HepG2 (cell line): ENCODE data around the gene CD83. TPM values are rescaled to one million over a fixed set of nuclear protein-coding genes. Genes with fewer than 3 reads are reported as not detected.
A peak's percentile ranks its signal among the peaks of the same experiment; 100 is the strongest.

Experiments used
- ATAC-seq: fragments of 200-7000 bp; cut with Tn5 transposase; 3 replicates; pipeline ENCODE4 v1.9.1; 2020; ENCODE audit warnings: mild to moderate bottlenecking, moderate library complexity
- BruUV-seq: library from RNA; stranded (reverse); fragments of 400-500 nt; replicated peaks from 2 replicates; lab custom pipeline; 2021; lab: Mats Ljungman, UMichigan
- CTCF ChIA-PET: fragments of 300-600 bp; formaldehyde crosslinking; extraction: SDS; loops from one replicate; lab custom pipeline; 2021; ENCODE audit warnings: low total read pairs, inconsistent platforms, low intra/inter-chr PET ratio; lab: Yijun Ruan, JAX
- POLR2A ChIA-PET: fragments of 350-600 bp; sonication (Branson Sonifier 250); formaldehyde crosslinking; loops from one replicate; lab custom pipeline; 2020; ENCODE audit warnings: antibody characterized with exemption, inconsistent platforms; lab: Yijun Ruan, JAX
- DNase-seq: peaks from one replicate; pipeline ENCODE4 v3.0.0-alpha.2; 2015; ENCODE audit warnings: low spot score
- FAIRE-seq: peaks from 3 replicates; lab custom pipeline; 2011; peaks lifted over from hg19 to GRCh38; lab: Jason Lieb, UNC
- H2AFZ ChIP-seq: one replicate; pipeline ENCODE4 v1.6.1; 2011; ENCODE audit warnings: low read length, inconsistent platforms
- H3K27ac ChIP-seq: fragments of 300-600 bp; 3 replicates; pipeline ENCODE4 v1.8.0; 2011; ENCODE audit warnings: mixed run types, mild to moderate bottlenecking, mixed read lengths, low read length, inconsistent platforms; ENCODE audit not compliant: insufficient read depth; ENCODE audit errors: extremely low read length
- H3K27me3 ChIP-seq, 2 experiments: fragments of 200-600 bp in 1 of 2; 2 replicates in 1 of 2; 3 replicates in 1 of 2; pipeline versions ENCODE4 v1.6.0 to v1.8.0; 2011; ENCODE audit warnings: low read length in 2 of 2, mild to moderate bottlenecking in 2 of 2, moderate library complexity in 2 of 2, inconsistent platforms in 1 of 2; ENCODE audit not compliant: insufficient read depth in 2 of 2, control insufficient read depth in 1 of 2
- H3K36me3 ChIP-seq, 2 experiments: fragments of 200-600 bp in 1 of 2; replicated peaks in 1 of 2; 2 replicates in 1 of 2; 3 replicates in 1 of 2; pipeline versions ENCODE4 v1.5.1 to v1.8.0; 2011; ENCODE audit warnings: low read length in 2 of 2, inconsistent platforms in 1 of 2; ENCODE audit not compliant: insufficient read depth in 2 of 2, control insufficient read depth in 1 of 2
- H3K4me1 ChIP-seq: 2 replicates; pipeline ENCODE4 v1.5.1; 2012; ENCODE audit warnings: low read length, inconsistent platforms; ENCODE audit not compliant: insufficient read depth
- H3K4me2 ChIP-seq: 2 replicates; pipeline ENCODE4 v1.6.0; 2011; ENCODE audit warnings: low read depth, low read length, inconsistent platforms
- H3K4me3 ChIP-seq, 3 experiments: fragments of 200-600 bp in 1 of 3; sonication (generic), shearing (Covaris generic) in 1 of 3; replicated peaks in 1 of 3; 2 replicates each; pipeline ENCODE4 v1.5.1; 2011 to 2016; ENCODE audit warnings: low read length in 3 of 3, inconsistent platforms in 2 of 3, low read depth in 2 of 3, mild to moderate bottlenecking in 2 of 3, control low read depth in 1 of 3, mixed read lengths in 1 of 3; ENCODE audit not compliant: insufficient read depth in 1 of 3
- H3K79me2 ChIP-seq: one replicate; pipeline ENCODE4 v1.6.1; 2011; ENCODE audit warnings: low read length, inconsistent platforms; ENCODE audit not compliant: insufficient read depth
- H3K9ac ChIP-seq: 2 replicates; pipeline ENCODE4 v1.6.0; 2011; ENCODE audit warnings: mild to moderate bottlenecking, low read depth, low read length, inconsistent platforms; ENCODE audit not compliant: insufficient read depth
- H3K9me3 ChIP-seq: 2 replicates; pipeline ENCODE4 v1.5.1; 2012; ENCODE audit warnings: mild to moderate bottlenecking, low read length
- H4K20me1 ChIP-seq: 2 replicates; pipeline ENCODE4 v1.6.0; 2011; ENCODE audit warnings: inconsistent platforms, mild to moderate bottlenecking, low read length, moderate library complexity; ENCODE audit not compliant: insufficient read depth
- ATF7 ChIP-seq, 2 experiments: fragments of 450-650 bp in 1 of 2; sonication (generic) in 1 of 2; formaldehyde crosslinking in 1 of 2; IDR thresholded peaks; 2 replicates each; pipeline versions ENCODE4 v1.4.0 to v1.6.1; 2016 to 2020; ENCODE audit warnings: antibody characterized with exemption in 1 of 2, mild to moderate bottlenecking in 1 of 2, missing genetic modification reagents in 1 of 2
- CREB1 ChIP-seq, 2 experiments: fragments of 450-650 bp in 1 of 2; IDR thresholded peaks; 2 replicates each; pipeline ENCODE4 v1.6.1; 2016 to 2017; ENCODE audit warnings: control low read depth in 1 of 2, mild to moderate bottlenecking in 1 of 2, missing compliant biosample characterization in 1 of 2, missing genetic modification characterization in 1 of 2
- ELF1 ChIP-seq: sonication (generic); formaldehyde crosslinking; IDR thresholded peaks from 2 replicates; pipeline ENCODE4 v1.4.0; 2020; ENCODE audit warnings: missing genetic modification reagents
- FOXK2 ChIP-seq: fragments of 450-650 bp; IDR thresholded peaks from 2 replicates; pipeline ENCODE4 v1.6.1; 2016
- IKZF1 ChIP-seq: fragments of 450-650 bp; IDR thresholded peaks from 2 replicates; pipeline ENCODE4 v1.7.1; 2016
- RFX5 ChIP-seq: IDR thresholded peaks from 2 replicates; pipeline ENCODE4 v1.6.1; 2011; ENCODE audit warnings: low read depth, low read length, improper control_type of control experiment
- SP4 ChIP-seq: sonication (generic); formaldehyde crosslinking; IDR thresholded peaks from 2 replicates; pipeline ENCODE4 v1.8.1; 2023; ENCODE audit warnings: mild to moderate bottlenecking, missing genetic modification reagents
- SRY ChIP-seq: sonication (generic); formaldehyde crosslinking; IDR thresholded peaks from 2 replicates; pipeline ENCODE4 v1.8.0; 2022; ENCODE audit warnings: mild to moderate bottlenecking, missing genetic modification reagents
- THYN1 ChIP-seq: sonication (generic); formaldehyde crosslinking; IDR thresholded peaks from 2 replicates; pipeline ENCODE4 v1.8.1; 2023; ENCODE audit warnings: low read depth, mild to moderate bottlenecking, moderate library complexity, missing genetic modification reagents, borderline replicate concordance
- ZFP41 ChIP-seq: sonication (generic); formaldehyde crosslinking; IDR thresholded peaks from 2 replicates; pipeline ENCODE4 v1.4.0; 2020; ENCODE audit warnings: mild to moderate bottlenecking, missing genetic modification reagents, borderline replicate concordance
- ZNF564 ChIP-seq: sonication (generic); formaldehyde crosslinking; IDR thresholded peaks from 2 replicates; pipeline ENCODE4 v1.8.1; 2023; ENCODE audit warnings: mild to moderate bottlenecking, missing genetic modification reagents
- WGBS: methylation state at CpG from one replicate; pipeline ENCODE4 v1.1.6; 2017; ENCODE audit warnings: low lambda C conversion rate; 5-methylcytosine and 5-hydroxymethylcytosine counted together
- in situ Hi-C: cut with HindIII; loops from 2 replicates; pipeline ENCODE4 v1.10.0; 2017; ENCODE audit warnings: low pct_unique_long_range_greater_than_20kb; ENCODE audit not compliant: extremely low pct_ligation_motif_present
- intact Hi-C: fragments of 100-400 bp; cut with micrococcal nuclease; formaldehyde crosslinking; loops from one replicate; pipeline ENCODE4 v1.10.0; 2022; ENCODE audit not compliant: unreplicated experiment
- polyA plus RNA-seq, 8 experiments: library from polyadenylated mRNA; depleted of rRNA in 3 of 8; stranded (reverse) in 7 of 8; unstranded in 1 of 8; fragments of >200 nt; fragmentation: Illumina TruSeq in 4 of 8; extraction: Trizol in 4 of 8; gene quantifications; 2 replicates each; pipeline versions ENCODE4 v1.2.1 to v1.2.3, GENCODE V29; 2011 to 2016; ENCODE audit warnings: low read depth in 4 of 8, missing spikeins in 1 of 8, mixed read lengths in 1 of 8; ENCODE audit not compliant: insufficient read depth in 1 of 8
- total RNA-seq, 5 experiments: library from RNA; depleted of rRNA; stranded (reverse); fragments of >200 nt; fragmentation: Illumina TruSeq; extraction: Trizol; gene quantifications; 2 replicates each; pipeline ENCODE4 v1.2.3, GENCODE V29; 2016; ENCODE audit warnings: low read depth in 1 of 5
- TF ChIP-seq, protein P1 (sequence below): sonication (generic); formaldehyde crosslinking; IDR thresholded peaks from 2 replicates; pipeline ENCODE4 v1.4.0; 2020; ENCODE audit warnings: missing genetic modification reagents, borderline replicate concordance
- TF ChIP-seq, protein P2 (sequence below): sonication (generic); formaldehyde crosslinking; conservative IDR thresholded peaks from 2 replicates; pipeline ENCODE4 v1.4.0; 2020; ENCODE audit warnings: missing genetic modification reagents
- TF ChIP-seq, protein P3 (sequence below): sonication (generic); formaldehyde crosslinking; IDR thresholded peaks from 2 replicates; pipeline ENCODE4 v1.4.0; 2020; ENCODE audit warnings: low read depth, mild to moderate bottlenecking, missing genetic modification reagents

The CD83 gene
- total and polyA plus RNA-seq, 2 of the 13 experiments (the other 11 are each of a cell fraction or from before 2014, with no cell fraction given) = 0.46 to 2.3 TPM

DNA sequence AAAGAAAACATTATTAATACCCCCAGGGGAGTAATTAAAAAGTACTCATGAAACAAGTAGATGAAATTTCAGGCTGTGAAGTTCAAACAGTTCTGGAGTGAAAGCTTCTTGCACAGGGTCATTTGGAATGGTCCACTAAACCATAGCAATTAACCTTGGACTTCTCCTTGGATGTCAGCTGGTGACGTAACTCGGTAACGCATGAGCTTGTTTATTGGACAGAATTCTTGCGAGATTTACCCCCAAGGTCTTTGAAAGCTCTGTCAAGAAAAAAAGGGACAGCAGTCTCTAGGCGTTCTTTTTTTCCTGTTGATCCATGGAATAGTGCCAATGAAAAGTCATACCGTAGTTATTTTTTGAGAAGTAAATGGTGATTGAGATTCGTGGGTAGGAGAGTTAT lies 2.2 kb downstream of the CD83 start:
- ChIA-PET POLR2A (no interaction called here), CTCF (no interaction called here)
- BruUV-seq = no TSS peak

DNA sequence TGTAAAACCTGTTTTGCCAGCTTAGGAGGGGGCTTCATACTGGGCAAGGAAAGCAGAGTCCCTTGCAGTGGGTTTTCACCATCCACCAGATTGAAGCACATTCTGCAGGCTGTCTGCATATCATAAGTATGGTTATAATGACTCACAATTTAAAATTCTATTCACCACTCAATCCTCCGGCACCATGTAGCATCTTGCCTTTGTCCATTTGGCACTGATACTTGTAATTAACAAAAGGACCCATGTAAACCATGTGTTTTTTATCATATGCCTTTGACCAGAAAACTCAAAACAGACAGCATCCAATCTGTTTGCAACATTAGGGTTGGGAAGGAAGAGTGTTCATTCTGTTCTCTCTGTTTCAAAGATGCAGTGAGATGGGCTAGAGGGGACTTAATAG lies 3.0 kb downstream of the CD83 start:
- ChIA-PET POLR2A (no interaction called here), CTCF (no interaction called here)
- Histone ChIP-seq H3K79me2 (no peaks in the 10 kb centered on the region), H3K27me3 (peaks cover 0 to 4% of the 10 kb centered on the region in 2 experiments; a peak in 3 of 5 replicates), H3K27ac (no peak overlapping the region), H3K4me3 (no peak overlapping the region), H3K4me1 (peaks cover 4% of the 10 kb centered on the region; the same call in 1 of the 2 replicates), H3K4me2 (no peak overlapping the region), H3K9ac (no peak overlapping the region), H4K20me1 (no peaks in the 10 kb centered on the region), H3K36me3 (no peaks in the 10 kb centered on the region), H3K9me3 (no peaks in the 10 kb centered on the region), H2AFZ (no peak overlapping the region)
- in situ Hi-C loops (no loop called here), intact Hi-C loops (no loop called here)
- FAIRE-seq = no peak
- 91% methylated on average over 1 of the region's 1 CpG for WGBS
- no TSS peak for BruUV-seq
- DNase-seq = no peak
- no peak for ATAC-seq
- TF ChIP-seq RFX5 (no peak), THYN1 (no peak), ELF1 (no peak), IKZF1 (no peak), SP4 (CRISPR knock-in tag) (no peak), ZNF564 (no peak), FOXK2 (no peak)
- TF ChIP-seq, protein P1, sequence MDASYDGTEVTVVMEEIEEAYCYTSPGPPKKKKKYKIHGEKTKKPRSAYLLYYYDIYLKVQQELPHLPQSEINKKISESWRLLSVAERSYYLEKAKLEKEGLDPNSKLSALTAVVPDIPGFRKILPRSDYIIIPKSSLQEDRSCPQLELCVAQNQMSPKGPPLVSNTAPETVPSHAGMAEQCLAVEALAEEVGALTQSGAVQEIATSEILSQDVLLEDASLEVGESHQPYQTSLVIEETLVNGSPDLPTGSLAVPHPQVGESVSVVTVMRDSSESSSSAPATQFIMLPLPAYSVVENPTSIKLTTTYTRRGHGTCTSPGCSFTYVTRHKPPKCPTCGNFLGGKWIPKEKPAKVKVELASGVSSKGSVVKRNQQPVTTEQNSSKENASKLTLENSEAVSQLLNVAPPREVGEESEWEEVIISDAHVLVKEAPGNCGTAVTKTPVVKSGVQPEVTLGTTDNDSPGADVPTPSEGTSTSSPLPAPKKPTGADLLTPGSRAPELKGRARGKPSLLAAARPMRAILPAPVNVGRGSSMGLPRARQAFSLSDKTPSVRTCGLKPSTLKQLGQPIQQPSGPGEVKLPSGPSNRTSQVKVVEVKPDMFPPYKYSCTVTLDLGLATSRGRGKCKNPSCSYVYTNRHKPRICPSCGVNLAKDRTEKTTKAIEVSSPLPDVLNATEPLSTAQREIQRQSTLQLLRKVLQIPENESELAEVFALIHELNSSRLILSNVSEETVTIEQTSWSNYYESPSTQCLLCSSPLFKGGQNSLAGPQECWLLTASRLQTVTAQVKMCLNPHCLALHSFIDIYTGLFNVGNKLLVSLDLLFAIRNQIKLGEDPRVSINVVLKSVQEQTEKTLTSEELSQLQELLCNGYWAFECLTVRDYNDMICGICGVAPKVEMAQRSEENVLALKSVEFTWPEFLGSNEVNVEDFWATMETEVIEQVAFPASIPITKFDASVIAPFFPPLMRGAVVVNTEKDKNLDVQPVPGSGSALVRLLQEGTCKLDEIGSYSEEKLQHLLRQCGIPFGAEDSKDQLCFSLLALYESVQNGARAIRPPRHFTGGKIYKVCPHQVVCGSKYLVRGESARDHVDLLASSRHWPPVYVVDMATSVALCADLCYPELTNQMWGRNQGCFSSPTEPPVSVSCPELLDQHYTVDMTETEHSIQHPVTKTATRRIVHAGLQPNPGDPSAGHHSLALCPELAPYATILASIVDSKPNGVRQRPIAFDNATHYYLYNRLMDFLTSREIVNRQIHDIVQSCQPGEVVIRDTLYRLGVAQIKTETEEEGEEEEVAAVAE (CRISPR knock-in tag) = no peak

More for the DNA sequence above, 2.2 kb downstream of the CD83 start:
- H3K4me1 ChIP-seq = peaks cover 4% of the 10 kb centered on the region; the same call in 1 of the 2 replicates
- H3K4me2 ChIP-seq = no peak overlapping the region
- intact Hi-C loops = no loop called here
- H2AFZ ChIP-seq = no peak overlapping the region
- H3K79me2 ChIP-seq = no peaks in the 10 kb centered on the region
- TF ChIP-seq SRY (no peak), CREB1 (IDR thresholded peaks at IDR 0.05) (peak; percentile 20; the same call in 1 of the 2 replicates), CREB1 (CRISPR knock-in tag; IDR thresholded peaks at IDR 0.05) (no peak), ATF7 (IDR thresholded peaks at IDR 0.05) (peak; percentile 42; the same call in 1 of the 2 replicates), ATF7 (CRISPR knock-in tag; IDR thresholded peaks at IDR 0.05) (no peak), ZFP41 (CRISPR knock-in tag) (no peak)
- TF ChIP-seq, protein P2, sequence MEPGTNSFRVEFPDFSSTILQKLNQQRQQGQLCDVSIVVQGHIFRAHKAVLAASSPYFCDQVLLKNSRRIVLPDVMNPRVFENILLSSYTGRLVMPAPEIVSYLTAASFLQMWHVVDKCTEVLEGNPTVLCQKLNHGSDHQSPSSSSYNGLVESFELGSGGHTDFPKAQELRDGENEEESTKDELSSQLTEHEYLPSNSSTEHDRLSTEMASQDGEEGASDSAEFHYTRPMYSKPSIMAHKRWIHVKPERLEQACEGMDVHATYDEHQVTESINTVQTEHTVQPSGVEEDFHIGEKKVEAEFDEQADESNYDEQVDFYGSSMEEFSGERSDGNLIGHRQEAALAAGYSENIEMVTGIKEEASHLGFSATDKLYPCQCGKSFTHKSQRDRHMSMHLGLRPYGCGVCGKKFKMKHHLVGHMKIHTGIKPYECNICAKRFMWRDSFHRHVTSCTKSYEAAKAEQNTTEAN (CRISPR knock-in tag) = no peak
- TF ChIP-seq, protein P3, sequence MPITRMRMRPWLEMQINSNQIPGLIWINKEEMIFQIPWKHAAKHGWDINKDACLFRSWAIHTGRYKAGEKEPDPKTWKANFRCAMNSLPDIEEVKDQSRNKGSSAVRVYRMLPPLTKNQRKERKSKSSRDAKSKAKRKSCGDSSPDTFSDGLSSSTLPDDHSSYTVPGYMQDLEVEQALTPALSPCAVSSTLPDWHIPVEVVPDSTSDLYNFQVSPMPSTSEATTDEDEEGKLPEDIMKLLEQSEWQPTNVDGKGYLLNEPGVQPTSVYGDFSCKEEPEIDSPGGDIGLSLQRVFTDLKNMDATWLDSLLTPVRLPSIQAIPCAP (CRISPR knock-in tag) = no peak
- no peak for FAIRE-seq
- ATAC-seq = no peak
- no peaks in the 10 kb centered on the region for H3K36me3 ChIP-seq
- H3K9me3 ChIP-seq = no peaks in the 10 kb centered on the region
- peaks cover 0 to 4% of the 10 kb centered on the region in 2 experiments; a peak in 3 of 5 replicates for H3K27me3 ChIP-seq
- no peak overlapping the region for H3K9ac ChIP-seq
- no peak for DNase-seq
- H3K4me3 ChIP-seq = no peak overlapping the region
- 61% methylated on average over 7 of the region's 7 CpGs for WGBS
- no peaks in the 10 kb centered on the region for H4K20me1 ChIP-seq
- in situ Hi-C loops = no loop called here
- no peak overlapping the region for H3K27ac ChIP-seq
